IPS-11a (cell line): ENCODE results near the gene CLDN25.

Source experiments
- H3K4me3 ChIP-seq: one replicate; pipeline ENCODE4 v1.5.1; 2013; ENCODE audit warnings: low read depth, low read length, control low read depth

CLDN25 gene

GRCh38 chr11:113806406-113806805 is 26.8 kb downstream of the CLDN25 start:
- no peak overlapping the region for H3K4me3 ChIP-seq

DNA sequence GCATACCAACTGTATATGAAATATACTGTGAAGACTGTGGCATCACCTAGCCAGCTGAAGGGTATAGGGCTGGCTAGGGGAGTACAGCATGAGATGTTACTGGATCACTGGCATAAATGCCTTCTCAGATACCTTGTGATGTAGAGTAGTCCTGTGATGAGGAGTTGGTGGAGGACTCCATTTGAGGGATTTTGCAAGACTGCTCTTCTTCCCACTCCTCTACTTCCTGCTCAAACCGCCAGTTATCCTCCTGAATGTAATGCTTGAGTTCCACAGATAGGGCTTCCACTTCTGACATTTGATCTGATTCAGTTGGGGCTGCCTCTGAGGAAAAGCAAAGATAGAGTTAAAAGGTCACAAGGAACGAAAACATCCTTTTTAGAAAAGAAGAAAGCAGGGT is 29.3 kb downstream of the CLDN25 start:
- no peak overlapping the region for H3K4me3 ChIP-seq

GRCh38 chr11:113814181-113814580 is 34.6 kb downstream of the CLDN25 start:
- no peak overlapping the region for H3K4me3 ChIP-seq

- H3K4me3 ChIP-seq: no peak overlapping the region
Observed at GRCh38 chr11:113817162-113817561, 37.6 kb downstream of the CLDN25 start.

- no peak overlapping the region for H3K4me3 ChIP-seq
Observed at GRCh38 chr11:113817626-113818025, 38.0 kb downstream of the CLDN25 start.

- no peak overlapping the region for H3K4me3 ChIP-seq
Observed at GRCh38 chr11:113818426-113818825, 38.8 kb downstream of the CLDN25 start.

DNA sequence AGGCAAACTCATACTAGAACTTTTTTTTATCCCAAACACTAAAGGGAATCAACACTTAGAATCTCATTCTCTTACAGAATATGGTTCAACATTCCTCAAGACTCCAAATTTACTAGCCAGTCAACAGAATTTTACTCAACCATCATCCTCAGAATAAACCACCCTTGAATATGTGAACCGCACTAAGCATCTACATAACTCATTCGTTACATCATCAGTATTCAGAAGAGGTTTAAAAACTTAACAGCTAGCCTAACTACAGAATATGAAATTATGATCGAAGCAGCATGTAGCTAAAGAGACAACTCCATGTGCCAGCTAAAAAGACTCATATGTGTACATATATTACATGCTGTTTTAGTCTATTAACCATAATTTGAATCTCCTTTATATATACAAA is 47.9 kb downstream of the CLDN25 start:
- no peak overlapping the region for H3K4me3 ChIP-seq

- H3K4me3 ChIP-seq: no peak overlapping the region
Observed at GRCh38 chr11:113828191-113828590, 48.6 kb downstream of the CLDN25 start.

- no peak overlapping the region for H3K4me3 ChIP-seq
Observed at GRCh38 chr11:113829751-113830150, 50.2 kb downstream of the CLDN25 start.
